A172 (cell line): ENCODE data around the gene SMYD1. TPM values are rescaled to one million over a fixed set of nuclear protein-coding genes. Genes with fewer than 3 reads are reported as not detected.
A peak's percentile ranks its signal among the peaks of the same experiment; 100 is the strongest.

Source experiments
- DNase-seq: peaks from one replicate; pipeline ENCODE4 v3.0.0-alpha.2; 2015; ENCODE audit warnings: low spot score
- total RNA-seq: library from RNA; depleted of rRNA; stranded (reverse); fragments of >200 nt; shearing (Covaris generic); gene quantifications from 2 replicates; pipeline ENCODE4 v1.2.3, GENCODE V29; 2014

Gene SMYD1
- total RNA-seq, 1 experiment from 2014 or later: not detected

DNA sequence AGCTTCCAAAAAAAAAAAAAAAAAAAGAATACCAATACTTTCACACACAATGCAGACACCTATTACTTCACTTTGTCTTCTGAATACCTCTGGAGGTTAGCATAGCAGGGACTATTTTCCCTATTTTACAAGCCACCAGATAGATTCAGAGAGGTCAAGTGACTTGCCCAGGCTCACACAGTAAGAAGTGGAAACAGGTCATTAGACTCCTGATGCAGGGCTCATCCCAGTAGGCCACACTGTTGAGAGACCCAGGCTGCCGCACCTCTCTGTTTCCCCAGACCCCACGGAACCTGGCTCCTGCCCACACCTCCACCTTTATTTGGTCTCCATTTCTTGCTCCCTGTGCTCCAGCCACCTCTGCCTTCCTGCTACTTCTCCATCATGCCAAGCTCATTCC lies 19.4 kb downstream of the SMYD1 start:
- DNase-seq: no peak

DNA sequence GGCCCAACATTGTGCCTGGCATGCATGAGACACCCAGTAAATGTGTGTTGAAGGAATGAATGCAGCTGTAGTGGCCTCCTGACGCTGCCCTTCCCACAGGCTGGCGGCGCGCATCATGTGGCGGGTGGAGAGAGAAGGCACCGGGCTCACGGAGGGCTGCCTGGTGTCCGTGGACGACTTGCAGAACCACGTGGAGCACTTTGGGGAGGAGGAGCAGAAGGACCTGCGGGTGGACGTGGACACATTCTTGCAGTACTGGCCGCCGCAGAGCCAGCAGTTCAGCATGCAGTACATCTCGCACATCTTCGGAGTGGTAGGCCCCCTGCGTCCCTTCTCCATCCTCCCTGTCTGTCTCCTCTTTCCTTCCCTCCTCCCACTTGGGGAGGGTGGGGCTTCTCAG lies 20.1 kb downstream of the SMYD1 start:
- DNase-seq: no peak

DNA sequence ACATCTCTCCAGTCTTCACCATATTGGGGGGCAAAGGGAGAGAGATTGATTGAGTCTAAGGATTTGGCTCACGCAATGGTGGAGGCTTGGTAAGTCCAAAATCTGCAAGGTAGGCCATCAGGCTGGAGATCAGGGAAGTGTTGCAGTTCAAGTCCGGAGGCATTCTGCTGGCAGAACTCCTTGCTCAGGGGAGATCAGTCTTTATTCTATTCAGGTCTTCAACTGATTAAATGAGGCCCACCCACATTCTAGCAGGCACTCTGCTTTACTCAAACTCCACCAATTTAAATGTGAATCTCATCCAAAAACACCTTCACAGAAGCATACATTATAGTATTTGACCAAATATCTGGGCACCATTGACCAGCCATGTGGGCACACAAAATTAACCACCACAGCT lies 21.4 kb downstream of the SMYD1 start:
- no peak for DNase-seq

DNA sequence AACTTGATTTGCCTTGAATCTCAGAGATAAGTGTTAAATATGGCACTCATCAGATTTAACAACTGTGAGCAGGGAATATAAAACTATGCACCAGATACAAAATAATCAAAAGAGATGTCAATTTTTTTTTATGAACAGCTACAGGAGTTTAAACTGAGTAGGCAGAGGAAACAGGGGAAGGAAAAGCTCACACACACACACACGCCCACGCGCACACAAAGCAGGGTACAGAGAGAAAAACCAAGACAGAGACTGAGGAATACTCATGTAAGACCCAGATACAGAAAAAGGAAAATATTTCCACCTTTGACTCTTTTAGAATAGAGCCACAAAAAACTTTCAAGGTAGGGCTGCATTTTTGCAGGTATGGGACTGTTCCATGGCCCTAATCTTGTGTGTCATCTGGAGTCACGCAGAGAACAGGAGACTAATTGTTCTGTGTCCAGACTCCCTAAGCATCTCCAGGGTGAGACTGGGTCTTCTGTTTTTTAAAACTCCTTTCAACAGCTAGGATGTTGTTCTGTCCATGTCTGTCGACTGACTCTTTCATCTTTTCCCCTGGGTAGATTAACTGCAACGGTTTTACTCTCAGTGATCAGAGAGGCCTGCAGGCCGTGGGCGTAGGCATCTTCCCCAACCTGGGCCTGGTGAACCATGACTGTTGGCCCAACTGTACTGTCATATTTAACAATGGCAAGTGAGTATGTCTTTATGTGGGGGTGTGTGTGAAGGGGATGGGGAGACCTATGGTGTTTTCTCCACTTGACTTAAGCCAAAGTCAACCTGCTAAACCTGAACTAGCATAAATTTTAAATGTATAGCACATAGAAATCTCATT lies 23.0 kb downstream of the SMYD1 start:
- DNase-seq: no peak

DNA sequence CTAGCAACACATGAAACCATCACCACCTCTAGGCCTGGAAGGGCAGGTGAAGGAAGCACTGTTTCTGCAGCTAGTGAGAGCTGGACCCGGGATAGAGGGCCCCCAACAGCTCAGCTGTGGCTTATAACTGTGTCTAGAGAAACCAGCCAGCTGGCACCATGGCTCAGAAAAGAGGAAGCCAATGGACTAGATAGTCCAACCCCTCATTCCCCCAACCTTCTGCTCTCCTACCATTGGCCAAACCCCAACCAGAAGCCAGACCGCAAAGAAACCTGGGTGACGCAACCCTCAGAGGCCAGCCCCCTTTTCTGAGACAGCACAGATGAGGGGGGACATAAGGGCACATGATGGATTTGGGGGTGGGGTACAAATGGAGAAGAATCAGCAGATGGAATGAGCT lies 24.3 kb downstream of the SMYD1 start:
- DNase-seq: no peak

DNA sequence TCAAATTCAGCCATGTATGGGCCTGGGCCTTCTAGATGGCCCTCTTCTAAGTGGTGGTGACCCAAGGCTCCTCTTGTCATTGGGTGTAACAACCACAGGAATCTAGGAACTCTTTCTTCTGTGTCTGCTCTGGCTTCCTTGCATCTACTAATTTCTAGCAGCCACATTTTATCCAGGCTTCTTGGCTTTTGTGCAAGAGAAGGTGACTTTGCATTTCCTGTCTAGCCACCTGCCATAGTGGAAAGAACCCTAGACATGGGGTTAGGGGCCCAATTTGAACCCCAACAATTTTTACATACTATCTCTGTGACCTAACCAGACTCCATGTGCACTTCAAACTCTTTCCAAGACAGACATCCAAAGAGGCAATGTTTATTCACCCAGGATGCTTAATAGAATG lies 25.1 kb downstream of the SMYD1 start:
- DNase-seq: no peak

DNA sequence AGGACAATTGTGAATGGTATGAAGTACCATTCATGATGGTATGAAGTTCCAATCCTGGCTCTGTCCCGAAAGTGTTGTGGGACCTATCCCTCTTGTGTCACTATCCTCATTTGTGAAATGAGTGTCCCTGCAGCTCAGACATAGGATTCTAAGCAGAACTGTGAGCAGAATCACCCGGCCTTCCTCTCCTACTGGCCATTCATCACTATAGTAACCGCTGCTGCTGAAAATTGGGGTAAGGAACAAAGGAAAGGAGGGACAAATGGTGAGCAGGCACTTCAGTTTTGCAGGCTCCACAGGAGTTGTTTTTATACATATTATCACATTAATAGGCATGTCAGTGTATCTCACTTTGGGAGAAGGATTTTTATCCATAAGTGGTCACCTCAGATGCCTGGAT lies 27.4 kb downstream of the SMYD1 start:
- no peak for DNase-seq

DNA sequence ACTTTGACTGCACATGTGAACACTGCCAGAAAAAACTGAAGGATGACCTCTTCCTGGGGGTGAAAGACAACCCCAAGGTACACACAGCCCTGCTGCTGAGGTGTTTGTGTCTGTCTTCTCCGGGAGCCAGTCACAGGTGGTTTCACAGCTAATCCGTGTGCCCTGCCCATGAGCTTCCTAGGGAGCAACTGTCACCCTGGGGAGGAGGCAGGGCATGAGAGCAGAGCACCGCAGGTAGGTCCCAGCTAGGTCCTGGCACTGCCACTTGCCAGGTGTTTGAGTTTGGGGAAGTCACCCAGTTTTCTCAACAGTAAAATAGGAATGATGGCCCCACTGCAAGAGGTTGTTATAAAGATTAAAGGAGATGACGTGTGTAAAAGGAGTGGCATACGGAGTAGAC lies 29.1 kb downstream of the SMYD1 start:
- DNase-seq: no peak

DNA sequence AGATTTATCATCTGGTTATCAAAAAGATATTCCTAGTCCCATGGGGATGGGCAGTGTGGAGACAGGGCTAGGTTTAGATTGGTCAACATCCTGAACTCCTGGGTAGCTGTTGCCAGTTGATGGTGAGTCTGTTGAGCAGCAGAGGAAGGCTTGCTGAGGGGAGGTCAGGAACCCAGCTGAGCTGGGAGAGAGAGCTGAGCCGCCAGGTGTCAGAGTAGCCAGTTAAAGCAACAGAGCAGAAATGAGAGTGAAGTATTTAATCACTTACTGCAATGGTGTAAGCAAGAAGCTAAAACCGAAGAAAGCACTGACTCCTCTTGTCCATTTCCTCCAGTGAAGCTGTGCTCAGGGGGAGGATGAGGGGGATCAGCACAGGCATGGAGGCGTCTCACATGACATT lies 29.6 kb downstream of the SMYD1 start:
- no peak for DNase-seq

DNA sequence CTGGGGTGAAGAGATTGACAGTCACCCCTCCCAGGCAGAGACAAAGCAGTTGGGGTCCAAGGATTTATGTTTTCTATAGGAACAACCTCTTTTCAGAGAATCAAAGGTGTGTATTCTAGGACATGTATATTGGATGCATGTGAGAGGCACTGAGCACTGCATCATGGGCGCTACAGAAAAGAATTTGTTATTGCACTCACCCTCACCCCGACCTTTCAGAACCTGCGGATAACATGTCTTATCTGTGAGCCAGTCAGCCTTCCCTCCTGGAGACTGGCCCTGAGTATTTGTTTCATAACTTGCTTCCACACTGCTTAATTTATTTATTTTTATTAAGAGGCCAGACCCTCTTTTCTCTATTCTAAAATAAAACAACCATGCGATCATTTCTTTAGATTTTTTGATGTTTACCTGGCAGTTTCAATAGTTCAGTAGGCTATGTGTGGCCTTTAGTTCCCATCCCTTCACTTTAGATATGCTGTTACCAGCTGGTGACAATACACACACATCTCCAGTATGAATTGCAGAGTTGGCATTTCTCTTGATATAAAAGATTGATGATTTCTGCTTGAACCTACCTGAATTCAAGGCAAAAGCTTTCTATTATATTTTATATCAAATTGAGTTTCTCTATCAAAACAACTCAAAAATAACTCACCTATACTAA lies 30.4 kb downstream of the SMYD1 start:
- no peak for DNase-seq

DNA sequence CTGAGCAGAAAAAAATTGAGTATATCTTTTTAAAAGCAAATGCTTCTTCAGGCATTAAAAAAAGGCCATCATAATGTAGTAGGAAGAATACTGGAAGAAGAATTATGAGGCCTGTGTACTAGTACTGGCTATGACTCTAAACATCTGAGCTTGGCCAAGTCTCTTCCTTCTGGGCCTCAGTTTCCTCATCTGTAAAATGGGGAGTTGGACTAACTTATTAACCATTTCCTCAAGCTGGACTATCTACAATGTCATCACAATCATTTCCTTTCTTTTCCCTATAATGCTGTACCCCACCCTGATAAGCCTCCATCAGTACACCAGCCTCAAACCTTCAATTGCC lies 30.9 kb downstream of the SMYD1 start:
- DNase-seq: no peak

DNA sequence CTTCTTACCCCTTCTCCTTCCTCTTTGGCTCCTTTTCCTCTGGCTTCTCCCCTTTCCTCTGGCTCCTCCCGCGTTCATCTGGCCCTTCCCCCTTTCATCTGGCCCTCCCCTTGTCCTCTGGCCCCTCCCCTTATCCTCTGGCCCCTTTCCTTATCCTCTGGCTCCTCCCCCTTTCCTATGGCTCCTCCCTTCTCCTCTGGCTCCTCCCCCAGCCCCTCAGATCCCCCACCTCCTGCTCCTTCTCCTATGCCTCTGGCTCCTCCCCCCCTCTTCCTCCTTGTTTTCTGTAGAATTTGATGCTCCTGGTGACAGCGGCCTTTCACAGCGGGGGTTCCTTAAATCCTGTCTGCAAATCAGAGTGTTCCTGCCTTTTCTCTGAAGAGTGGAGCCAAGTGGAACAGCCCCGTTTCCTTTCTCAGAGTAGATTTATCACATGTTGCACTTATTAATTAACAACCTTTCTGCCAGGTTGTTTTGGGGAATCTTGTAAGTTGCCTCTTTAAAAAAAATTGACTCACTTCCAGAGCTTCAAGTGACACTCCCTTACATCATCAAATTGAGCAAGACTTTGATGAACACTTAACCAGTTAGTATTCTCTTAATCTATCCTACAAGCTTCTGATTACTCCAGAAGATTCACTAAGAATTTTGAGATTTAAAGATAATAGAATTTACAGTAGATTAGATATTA lies 32.3 kb downstream of the SMYD1 start:
- DNase-seq: peak; percentile 18

DNA sequence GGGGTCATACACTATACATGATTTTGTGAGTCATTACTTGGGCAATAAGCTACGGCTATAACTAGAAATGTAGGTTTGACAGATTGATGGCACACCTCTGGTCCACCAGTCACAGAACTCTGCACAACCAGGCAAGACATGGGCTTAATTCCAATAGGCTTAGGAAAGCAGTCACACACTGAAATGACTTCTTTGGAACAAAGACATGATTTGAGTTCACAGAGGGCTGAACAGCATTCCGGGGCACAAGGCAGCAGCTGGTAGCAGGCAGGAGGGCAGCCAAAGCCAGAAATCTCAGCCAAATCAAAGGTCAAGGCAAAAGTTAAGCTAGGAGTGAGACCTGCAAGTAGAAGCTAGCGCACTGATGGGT lies 32.8 kb downstream of the SMYD1 start:
- DNase-seq: no peak

DNA sequence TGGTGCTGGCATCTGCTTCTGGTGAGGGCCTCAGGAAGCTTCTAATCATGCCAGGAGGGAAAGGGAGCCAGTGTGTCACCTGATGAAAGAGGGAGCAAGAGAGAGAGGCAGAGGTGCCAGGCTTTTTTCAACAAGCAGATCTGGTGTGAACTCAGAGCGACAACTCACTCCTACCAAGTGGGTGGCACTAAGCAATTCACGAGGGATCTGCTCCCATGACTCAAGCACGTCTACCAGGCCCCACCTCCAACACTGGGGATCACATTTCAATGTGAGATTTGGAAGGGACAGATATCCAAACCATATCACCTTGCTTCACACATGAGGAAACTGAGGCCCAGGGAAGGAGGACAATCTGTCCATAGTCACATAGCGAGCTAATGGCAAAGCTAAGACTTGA lies 41.2 kb downstream of the SMYD1 start:
- no peak for DNase-seq

DNA sequence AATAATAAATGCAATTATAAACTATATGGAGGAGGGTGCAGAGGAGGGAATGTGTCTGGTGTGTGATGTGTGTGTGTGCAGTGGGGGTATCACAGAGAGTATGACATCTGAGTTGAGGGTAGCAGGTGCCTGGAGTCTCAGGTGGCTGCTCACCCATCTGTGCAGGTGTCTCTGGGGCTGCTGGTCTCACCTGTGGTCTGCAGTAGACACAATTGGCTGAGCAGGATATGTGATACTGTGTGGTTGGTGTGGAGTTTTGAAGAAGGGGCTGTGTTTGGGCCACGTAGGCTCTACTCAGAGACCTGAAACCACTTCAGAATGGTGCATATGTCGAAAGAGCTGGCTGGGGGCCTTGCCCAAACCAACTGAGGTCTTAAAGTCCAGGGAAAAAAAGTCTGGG lies 43.2 kb downstream of the SMYD1 start:
- DNase-seq: no peak

DNA sequence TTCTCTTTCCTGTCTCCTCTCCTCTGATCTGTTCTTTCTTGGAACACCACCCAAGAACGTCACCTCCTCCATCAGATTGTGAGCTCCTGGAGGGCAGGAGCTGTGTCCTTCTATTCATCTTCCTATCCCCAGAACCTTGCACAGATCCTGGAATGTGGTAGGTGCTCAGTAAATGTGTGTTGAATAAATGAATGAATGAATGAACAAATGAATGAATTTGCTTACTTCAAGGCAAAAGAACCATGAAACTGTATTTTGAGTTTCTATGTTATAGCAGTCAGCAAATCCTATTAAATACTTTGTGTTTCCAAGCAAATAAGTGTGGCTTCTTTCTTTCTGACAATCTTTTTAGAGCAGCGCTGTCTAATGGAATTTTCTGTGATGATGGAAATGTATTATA lies 45.4 kb downstream of the SMYD1 start:
- DNase-seq: no peak

DNA sequence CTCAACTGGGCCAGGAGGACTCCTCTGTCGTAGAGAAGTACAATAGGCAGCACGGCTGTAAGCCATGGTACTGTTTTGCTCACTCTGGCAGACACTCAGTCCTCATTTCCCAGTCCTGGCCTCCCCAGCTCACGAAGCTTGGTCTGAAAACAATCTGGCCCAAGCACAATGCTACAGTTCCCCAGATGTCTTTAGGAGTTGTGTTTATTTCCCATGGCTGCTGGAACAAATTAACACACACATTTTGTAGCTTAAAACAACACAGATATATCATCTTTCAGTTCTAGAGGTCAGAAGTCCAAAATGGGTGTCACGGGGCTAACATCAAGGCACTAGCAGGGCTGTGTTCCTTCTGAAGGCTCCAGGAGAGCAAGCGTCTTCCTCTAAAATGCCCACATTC lies 47.3 kb downstream of the SMYD1 start:
- no peak for DNase-seq

DNA sequence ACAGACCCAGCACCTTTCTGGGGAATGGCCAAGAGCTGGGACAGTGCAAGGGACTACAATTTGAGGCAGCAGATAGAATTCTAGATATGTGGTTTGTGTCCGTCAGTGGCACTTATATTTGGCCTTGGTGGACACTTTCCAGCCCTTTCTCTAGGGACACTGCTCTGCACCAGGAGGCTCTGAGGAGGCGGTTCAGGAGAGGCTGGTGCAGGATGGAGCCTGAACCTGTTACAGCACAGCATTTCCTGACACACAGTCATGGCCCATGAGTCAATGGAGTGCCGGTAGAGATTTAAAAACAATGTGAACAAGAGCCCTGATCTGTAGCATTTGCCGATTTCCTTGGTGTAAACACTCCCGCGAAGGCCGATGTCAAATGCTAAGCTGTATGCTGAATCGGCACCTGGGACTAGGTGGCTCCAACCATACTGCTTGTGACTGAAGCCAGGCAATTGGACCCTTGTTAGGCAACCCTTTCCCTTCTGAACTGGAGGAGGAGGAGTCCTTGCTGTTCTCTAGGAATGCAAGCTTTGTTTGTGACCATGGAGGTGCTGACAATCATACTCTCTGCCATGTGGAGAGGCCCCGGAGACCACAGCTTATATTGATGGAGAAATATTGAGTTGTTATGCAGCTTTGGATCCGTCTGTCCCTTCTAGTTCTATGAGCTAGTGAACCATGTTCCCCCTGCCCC lies 48.3 kb downstream of the SMYD1 start:
- no peak for DNase-seq

DNA sequence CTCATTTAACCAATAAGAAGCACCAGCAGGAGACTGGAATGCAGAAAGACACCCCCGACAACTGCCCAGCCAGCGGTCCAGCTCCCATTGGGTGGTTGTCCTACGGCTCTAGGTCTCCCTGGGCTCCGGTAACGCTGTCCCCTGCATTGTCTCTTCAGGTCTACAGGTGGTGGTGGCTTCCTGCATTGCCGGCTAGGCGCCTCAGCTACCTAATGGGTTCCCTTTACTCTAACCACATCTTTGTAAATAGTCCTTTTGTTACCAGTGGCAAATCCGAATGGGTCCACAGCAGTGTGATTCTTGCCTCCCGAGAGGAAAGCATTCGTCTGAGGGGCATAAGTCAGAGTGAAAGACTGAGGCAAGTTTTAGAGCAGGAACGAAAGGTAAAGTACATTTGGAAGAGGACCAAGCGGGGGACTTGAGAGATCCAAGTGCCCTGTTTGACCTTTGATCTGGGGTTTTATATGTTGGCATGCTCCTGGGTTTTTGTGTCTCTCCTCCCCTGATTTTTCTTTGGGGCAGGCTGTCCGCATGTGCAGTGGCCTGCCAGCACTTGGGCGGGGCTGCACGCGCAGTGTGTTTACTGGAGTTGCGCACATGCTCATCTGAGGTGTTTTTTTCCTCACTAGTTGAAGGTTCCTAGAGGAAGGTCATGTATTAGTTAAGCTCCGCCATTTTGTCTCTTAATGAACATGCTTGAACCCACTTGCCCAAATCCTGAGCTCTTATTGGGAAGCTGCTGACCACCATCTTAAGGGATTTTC lies 49.2 kb downstream of the SMYD1 start:
- DNase-seq: no peak

DNA sequence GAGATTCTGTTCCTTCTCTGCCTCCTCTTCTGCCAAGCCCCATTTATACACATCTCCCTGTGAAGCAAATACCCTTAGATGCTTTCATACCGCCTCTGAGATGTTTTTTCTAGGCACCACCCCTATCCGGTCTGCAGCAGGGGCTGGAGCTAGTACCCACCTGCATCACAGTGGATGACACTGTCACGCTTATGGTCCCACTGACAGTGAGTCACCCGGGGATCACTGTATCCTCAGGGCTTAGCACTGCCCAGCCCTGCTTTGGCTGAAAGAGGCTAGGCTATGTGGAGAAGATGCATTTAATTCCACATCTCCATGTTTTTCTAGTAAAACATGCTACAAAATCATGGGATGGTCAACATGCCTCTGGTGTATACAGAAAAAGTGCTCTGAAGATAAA lies 50.3 kb downstream of the SMYD1 start:
- no peak for DNase-seq

DNA sequence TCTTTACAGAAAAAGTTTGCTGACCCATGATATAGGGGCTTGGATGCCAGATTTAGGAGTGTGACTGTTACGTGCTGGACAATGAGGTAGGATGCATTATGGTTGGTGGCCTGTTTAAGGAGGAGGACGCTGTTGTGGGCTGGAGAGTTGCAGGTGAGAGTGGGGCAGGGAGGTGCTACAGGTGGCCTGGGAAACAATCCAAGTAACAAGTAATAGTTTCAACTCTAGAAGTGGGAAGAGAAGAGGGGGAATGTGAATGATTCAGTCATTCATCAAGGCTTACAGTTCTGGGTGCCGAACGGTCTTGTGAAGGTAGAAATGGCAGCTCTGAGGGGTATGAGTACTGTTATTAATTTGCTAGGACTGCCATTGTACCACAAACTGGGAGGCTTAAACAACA lies 54.1 kb downstream of the SMYD1 start:
- DNase-seq: no peak
